A673 (cell line): Measurements from ENCODE around the gene SPATA13. TPM values are rescaled to one million over a fixed set of nuclear protein-coding genes. Genes with fewer than 3 reads are reported as not detected.

Experiments used
- BruUV-seq: library from RNA; stranded (reverse); fragments of 400-500 nt; replicated peaks from 2 replicates; lab custom pipeline; 2021; lab: Mats Ljungman, UMichigan
- CTCF ChIA-PET: fragments of 300-600 bp; sonication (Branson Sonifier 250); formaldehyde crosslinking; loops from one replicate; lab custom pipeline; 2022; ENCODE audit warnings: antibody characterized with exemption; lab: Charles Lee
- POLR2A ChIA-PET: fragments of 300-600 bp; sonication (Branson Sonifier 250); formaldehyde crosslinking; loops from one replicate; lab custom pipeline; 2022; ENCODE audit warnings: antibody characterized with exemption; ENCODE audit not compliant: low non-redundant PET; lab: Charles Lee
- DNase-seq: peaks from one replicate; pipeline ENCODE4 v3.0.0-alpha.2; 2015; ENCODE audit warnings: low spot score
- H3K27ac ChIP-seq: fragments of 200-600 bp; sonication (generic); 2 replicates; pipeline ENCODE4 v1.5.1; 2016; ENCODE audit warnings: mixed run types, low read depth, mild to moderate bottlenecking, mixed read lengths, antibody characterized with exemption, low read length; ENCODE audit not compliant: poor library complexity, severe bottlenecking
- H3K27me3 ChIP-seq: fragments of 200-600 bp; sonication (generic); replicated peaks from 2 replicates; pipeline ENCODE4 v1.6.1; 2017; ENCODE audit warnings: mixed run types, low read depth, mild to moderate bottlenecking, mixed read lengths, antibody characterized with exemption, low read length; ENCODE audit not compliant: insufficient read depth, poor library complexity
- H3K36me3 ChIP-seq: fragments of 200-600 bp; sonication (generic); 2 replicates; pipeline ENCODE4 v1.6.1; 2016; ENCODE audit warnings: mixed run types, mild to moderate bottlenecking, mixed read lengths, antibody characterized with exemption, low read length; ENCODE audit not compliant: insufficient read depth, poor library complexity, severe bottlenecking
- H3K4me1 ChIP-seq: fragments of 200-600 bp; sonication (generic); 2 replicates; pipeline ENCODE4 v1.6.1; 2017; ENCODE audit warnings: mixed run types, mild to moderate bottlenecking, mixed read lengths, antibody characterized with exemption, low read length; ENCODE audit not compliant: insufficient read depth, poor library complexity, severe bottlenecking
- H3K4me3 ChIP-seq: fragments of 200-600 bp; sonication (generic); 2 replicates; pipeline ENCODE4 v1.5.1; 2016; ENCODE audit warnings: low read depth, mixed run types, mild to moderate bottlenecking, mixed read lengths, low read length; ENCODE audit not compliant: poor library complexity, severe bottlenecking
- H3K9me3 ChIP-seq: fragments of 200-600 bp; sonication (generic); 2 replicates; pipeline ENCODE4 v1.6.1; 2016; ENCODE audit warnings: mixed run types, low read depth, mild to moderate bottlenecking, mixed read lengths, antibody characterized with exemption, low read length; ENCODE audit not compliant: poor library complexity, severe bottlenecking
- EZH2 ChIP-seq: fragments of 200-600 bp; sonication (generic); IDR thresholded peaks from 2 replicates; pipeline ENCODE4 v1.6.1; 2017; ENCODE audit warnings: borderline replicate concordance, low read depth, mild to moderate bottlenecking, mixed read lengths, antibody characterized with exemption, low read length; ENCODE audit not compliant: poor library complexity, severe bottlenecking
- intact Hi-C: fragments of 100-400 bp; cut with micrococcal nuclease; formaldehyde crosslinking; loops from one replicate; pipeline ENCODE4 v1.10.0; 2022; ENCODE audit not compliant: unreplicated experiment
- total RNA-seq: library from RNA; stranded (reverse); gene quantifications from 2 replicates; pipeline ENCODE4 v1.2.3, GENCODE V29; 2021
- TF ChIP-seq, protein P1 (sequence below): fragments of 300-800, 200-600 bp; sonication (generic); conservative IDR thresholded peaks from 2 replicates; pipeline ENCODE4 v1.5.1; 2017; ENCODE audit warnings: low read depth, mild to moderate bottlenecking, antibody characterized with exemption, low read length, moderate library complexity, mixed read lengths

SPATA13 gene
- total RNA-seq, 1 experiment from 2014 or later: 58.2 TPM

GRCh38 chr13:24172071-24172470, 11.6 kb downstream of the SPATA13 start:
- no peak overlapping the region for H3K4me3 ChIP-seq
- peaks cover 16% of the 10 kb centered on the region for H3K4me1 ChIP-seq
- intact Hi-C loops: no loop called here
- no peaks in the 10 kb centered on the region for H3K36me3 ChIP-seq
- no peak overlapping the region for H3K27ac ChIP-seq
- ChIA-PET CTCF (no interaction called here), POLR2A (no interaction called here)
- no TSS peak for BruUV-seq
- H3K9me3 ChIP-seq: no peaks in the 10 kb centered on the region
- TF ChIP-seq, protein P1, sequence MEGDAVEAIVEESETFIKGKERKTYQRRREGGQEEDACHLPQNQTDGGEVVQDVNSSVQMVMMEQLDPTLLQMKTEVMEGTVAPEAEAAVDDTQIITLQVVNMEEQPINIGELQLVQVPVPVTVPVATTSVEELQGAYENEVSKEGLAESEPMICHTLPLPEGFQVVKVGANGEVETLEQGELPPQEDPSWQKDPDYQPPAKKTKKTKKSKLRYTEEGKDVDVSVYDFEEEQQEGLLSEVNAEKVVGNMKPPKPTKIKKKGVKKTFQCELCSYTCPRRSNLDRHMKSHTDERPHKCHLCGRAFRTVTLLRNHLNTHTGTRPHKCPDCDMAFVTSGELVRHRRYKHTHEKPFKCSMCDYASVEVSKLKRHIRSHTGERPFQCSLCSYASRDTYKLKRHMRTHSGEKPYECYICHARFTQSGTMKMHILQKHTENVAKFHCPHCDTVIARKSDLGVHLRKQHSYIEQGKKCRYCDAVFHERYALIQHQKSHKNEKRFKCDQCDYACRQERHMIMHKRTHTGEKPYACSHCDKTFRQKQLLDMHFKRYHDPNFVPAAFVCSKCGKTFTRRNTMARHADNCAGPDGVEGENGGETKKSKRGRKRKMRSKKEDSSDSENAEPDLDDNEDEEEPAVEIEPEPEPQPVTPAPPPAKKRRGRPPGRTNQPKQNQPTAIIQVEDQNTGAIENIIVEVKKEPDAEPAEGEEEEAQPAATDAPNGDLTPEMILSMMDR: no peak
- TF ChIP-seq EZH2: no peak
- no peaks in the 10 kb centered on the region for H3K27me3 ChIP-seq
- DNase-seq: no peak

GRCh38 chr13:24173795-24174194, 13.3 kb downstream of the SPATA13 start:
- Histone ChIP-seq H3K27ac (no peak overlapping the region), H3K4me3 (no peak overlapping the region), H3K9me3 (no peaks in the 10 kb centered on the region), H3K27me3 (no peaks in the 10 kb centered on the region), H3K4me1 (peaks cover 6% of the 10 kb centered on the region), H3K36me3 (no peaks in the 10 kb centered on the region)
- no peak for DNase-seq
- intact Hi-C loops: no loop called here
- CTCF ChIA-PET: no interaction called here
- TF ChIP-seq, protein P1: no peak
- no peak for TF ChIP-seq EZH2
- no TSS peak for BruUV-seq
- POLR2A ChIA-PET: no interaction called here

GRCh38 chr13:24175847-24176246, 15.3 kb downstream of the SPATA13 start:
- POLR2A ChIA-PET: no interaction called here
- no peak overlapping the region for H3K27ac ChIP-seq
- no peaks in the 10 kb centered on the region for H3K27me3 ChIP-seq
- no TSS peak for BruUV-seq
- CTCF ChIA-PET: no interaction called here
- DNase-seq: no peak
- H3K4me1 ChIP-seq: peaks cover 3% of the 10 kb centered on the region
- H3K4me3 ChIP-seq: no peak overlapping the region
- no peaks in the 10 kb centered on the region for H3K36me3 ChIP-seq
- TF ChIP-seq, protein P1: no peak
- no peak for TF ChIP-seq EZH2
- H3K9me3 ChIP-seq: no peaks in the 10 kb centered on the region
- intact Hi-C loops: no loop called here
